ENCODE measurements around the gene FOXE3.

GRCh38 chr1:47444562-47445465, 28.7 kb downstream of the FOXE3 start:
- TF ChIP-seq, protein P1, sequence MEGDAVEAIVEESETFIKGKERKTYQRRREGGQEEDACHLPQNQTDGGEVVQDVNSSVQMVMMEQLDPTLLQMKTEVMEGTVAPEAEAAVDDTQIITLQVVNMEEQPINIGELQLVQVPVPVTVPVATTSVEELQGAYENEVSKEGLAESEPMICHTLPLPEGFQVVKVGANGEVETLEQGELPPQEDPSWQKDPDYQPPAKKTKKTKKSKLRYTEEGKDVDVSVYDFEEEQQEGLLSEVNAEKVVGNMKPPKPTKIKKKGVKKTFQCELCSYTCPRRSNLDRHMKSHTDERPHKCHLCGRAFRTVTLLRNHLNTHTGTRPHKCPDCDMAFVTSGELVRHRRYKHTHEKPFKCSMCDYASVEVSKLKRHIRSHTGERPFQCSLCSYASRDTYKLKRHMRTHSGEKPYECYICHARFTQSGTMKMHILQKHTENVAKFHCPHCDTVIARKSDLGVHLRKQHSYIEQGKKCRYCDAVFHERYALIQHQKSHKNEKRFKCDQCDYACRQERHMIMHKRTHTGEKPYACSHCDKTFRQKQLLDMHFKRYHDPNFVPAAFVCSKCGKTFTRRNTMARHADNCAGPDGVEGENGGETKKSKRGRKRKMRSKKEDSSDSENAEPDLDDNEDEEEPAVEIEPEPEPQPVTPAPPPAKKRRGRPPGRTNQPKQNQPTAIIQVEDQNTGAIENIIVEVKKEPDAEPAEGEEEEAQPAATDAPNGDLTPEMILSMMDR (IDR thresholded peaks at IDR 0.05), result no peak
- no peak for TF ChIP-seq POLR2A (IDR thresholded peaks at IDR 0.05)
